K562 (cell line): ENCODE measurements around the gene C1orf167. TPM values are rescaled to one million over a fixed set of nuclear protein-coding genes. Genes with fewer than 3 reads are reported as not detected.

Experiments used
- ADNP ChIP-seq: fragments of 200-800 bp; sonication (Bioruptor generic); IDR thresholded peaks from 2 replicates; pipeline ENCODE4 v1.6.1; 2016; ENCODE audit warnings: missing genetic modification characterization, missing compliant biosample characterization
- ARID1B ChIP-seq: fragments of 450-650 bp; IDR thresholded peaks from 2 replicates; pipeline ENCODE4 v1.6.1; 2016; ENCODE audit warnings: antibody characterized with exemption, mild to moderate bottlenecking, inconsistent platforms
- EGR1 ChIP-seq: fragments of 450-650 bp; conservative IDR thresholded peaks from 2 replicates; pipeline ENCODE4 v1.6.1; 2017; ENCODE audit warnings: mild to moderate bottlenecking
- MAZ ChIP-seq, 2 experiments: fragments of 450-650 bp in 1 of 2; sonication (generic) in 1 of 2; formaldehyde crosslinking; IDR thresholded peaks in 1 of 2; conservative IDR thresholded peaks in 1 of 2; 2 replicates each; pipeline versions ENCODE4 v1.4.0 to v1.5.0; 2020; ENCODE audit warnings: mild to moderate bottlenecking in 1 of 2, missing genetic modification reagents in 1 of 2
- REST ChIP-seq, 2 experiments: fragments of 450-650 bp; formaldehyde crosslinking in 1 of 2; IDR thresholded peaks; 2 replicates each; pipeline versions ENCODE4 v1.4.0 to v1.6.1; 2014 to 2020; ENCODE audit warnings: mild to moderate bottlenecking in 2 of 2, borderline replicate concordance in 1 of 2, low read depth in 1 of 2
- THRB ChIP-seq: fragments of 450-650 bp; formaldehyde crosslinking; conservative IDR thresholded peaks from 2 replicates; pipeline ENCODE4 v1.4.0; 2022; ENCODE audit warnings: mild to moderate bottlenecking, missing genetic modification characterization
- ZFX ChIP-seq: sonication (generic); formaldehyde crosslinking; IDR thresholded peaks from 2 replicates; pipeline ENCODE4 v1.8.0; 2022; ENCODE audit warnings: mild to moderate bottlenecking, missing genetic modification reagents, moderate library complexity
- ZNF75A ChIP-seq: fragments of 450-650 bp; formaldehyde crosslinking; IDR thresholded peaks from 2 replicates; pipeline ENCODE4 v1.4.0; 2020; ENCODE audit warnings: mild to moderate bottlenecking
- polyA plus RNA-seq, 8 experiments: library from polyadenylated mRNA; depleted of rRNA in 4 of 8; stranded (reverse) in 5 of 8; unstranded in 3 of 8; fragments of >200 nt; fragmentation: Nextera tagmentation in 2 of 8; fragmentation: Illumina TruSeq in 1 of 8; extraction: Ambion mirVana in 2 of 8; extraction: Trizol in 1 of 8; gene quantifications; 2 replicates each; pipeline versions ENCODE4 v1.2.1 to v1.2.3, GENCODE V29; 2011 to 2014; ENCODE audit warnings: inconsistent platforms in 1 of 8, missing spikeins in 1 of 8
- total RNA-seq, 7 experiments: library from RNA; depleted of rRNA in 6 of 7; stranded (reverse); fragments of >200 nt in 6 of 7; fragmentation: Illumina TruSeq in 2 of 7; extraction: Trizol in 2 of 7; gene quantifications; 2 replicates each; pipeline versions ENCODE4 v1.2.1 to v1.2.3, GENCODE V29; 2011 to 2021; ENCODE audit warnings: low replicate concordance in 1 of 7
- TF ChIP-seq, protein P1 (sequence below): fragments of 250-450 bp; sonication (Bioruptor Pico); IDR thresholded peaks from 2 replicates; pipeline ENCODE4 v1.4.0; 2020; ENCODE audit warnings: borderline replicate concordance

The C1orf167 gene
- total and polyA plus RNA-seq, 9 of the 15 experiments (the other 6 are each of a cell fraction or from before 2014, with no cell fraction given), result 0.22 to 0.86 (median 0.31) TPM; not detected in 2

- TF ChIP-seq REST (IDR thresholded peaks at IDR 0.05; ENCODE audit: borderline replicate concordance) (peak; percentile 94), REST (CRISPR knock-in tag; IDR thresholded peaks at IDR 0.05; ENCODE audit: low read depth) (0 out of 2 replicates have a peak, but pooled peaks have one; percentile 11), ZNF75A (CRISPR knock-in tag) (no peak), THRB (no peak), MAZ (CRISPR knock-in tag; conservative IDR thresholded peaks at IDR 0.05 in 1 of 2, IDR thresholded peaks at IDR 0.05 in 1 of 2) (peak in 1 of 2 experiments; percentile 64; a peak in 2 of 4 replicates), ADNP (tag) (no peak), ZFX (CRISPR knock-in tag) (peak; percentile 25; the same call in 1 of the 2 replicates), EGR1 (peak; percentile 16; the same call in 1 of the 2 replicates), ARID1B (0 out of 2 replicates have a peak, but pooled peaks have one; percentile 11)
- TF ChIP-seq, protein P1, sequence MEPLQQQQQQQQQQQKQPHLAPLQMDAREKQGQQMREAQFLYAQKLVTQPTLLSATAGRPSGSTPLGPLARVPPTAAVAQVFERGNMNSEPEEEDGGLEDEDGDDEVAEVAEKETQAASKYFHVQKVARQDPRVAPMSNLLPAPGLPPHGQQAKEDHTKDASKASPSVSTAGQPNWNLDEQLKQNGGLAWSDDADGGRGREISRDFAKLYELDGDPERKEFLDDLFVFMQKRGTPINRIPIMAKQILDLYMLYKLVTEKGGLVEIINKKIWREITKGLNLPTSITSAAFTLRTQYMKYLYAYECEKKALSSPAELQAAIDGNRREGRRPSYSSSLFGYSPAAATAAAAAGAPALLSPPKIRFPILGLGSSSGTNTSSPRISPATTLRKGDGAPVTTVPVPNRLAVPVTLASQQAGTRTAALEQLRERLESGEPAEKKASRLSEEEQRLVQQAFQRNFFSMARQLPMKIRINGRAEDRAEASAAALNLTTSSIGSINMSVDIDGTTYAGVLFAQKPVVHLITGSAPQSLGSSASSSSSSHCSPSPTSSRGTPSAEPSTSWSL (CRISPR knock-in tag), result 0 out of 2 replicates have a peak, but pooled peaks have one; percentile 6
Observed at GRCh38 chr1:11719313-11720032, 42.5 kb upstream of the C1orf167 start (continued).
